Hepatocyte (in vitro differentiated cells): Measurements from ENCODE around the gene GORASP1. TPM values are rescaled to one million over a fixed set of nuclear protein-coding genes. Genes with fewer than 3 reads are reported as not detected.

ENCODE experiments used
- DNase-seq: peaks from one replicate; pipeline ENCODE4 v3.0.0-alpha.2; 2016; ENCODE audit warnings: low spot score
- H2AFZ ChIP-seq: fragments of 200-600 bp; sonication (generic); 2 replicates; pipeline ENCODE4 v1.6.0; 2016; ENCODE audit warnings: antibody characterized with exemption, mild to moderate bottlenecking
- H3K27ac ChIP-seq: fragments of 200-600 bp; sonication (generic); 2 replicates; pipeline ENCODE4 v1.5.1; 2016; ENCODE audit warnings: mild to moderate bottlenecking
- H3K27me3 ChIP-seq: fragments of 200-600 bp; sonication (generic); 2 replicates; pipeline ENCODE4 v1.6.1; 2016
- H3K36me3 ChIP-seq: fragments of 200-600 bp; sonication (generic); replicated peaks from 2 replicates; pipeline ENCODE4 v1.5.1; 2016; ENCODE audit warnings: low read depth; ENCODE audit not compliant: insufficient read depth
- H3K4me1 ChIP-seq: fragments of 200-600 bp; sonication (generic); 2 replicates; pipeline ENCODE4 v1.5.1; 2016; ENCODE audit warnings: mild to moderate bottlenecking, moderate library complexity; ENCODE audit not compliant: insufficient read depth
- H3K4me2 ChIP-seq: fragments of 200-600 bp; sonication (generic); 2 replicates; pipeline ENCODE4 v1.6.0; 2016
- H3K4me3 ChIP-seq: fragments of 200-600 bp; sonication (generic); 2 replicates; pipeline ENCODE4 v1.5.1; 2016; ENCODE audit warnings: mild to moderate bottlenecking
- H3K79me2 ChIP-seq: fragments of 200-600 bp; sonication (generic); 2 replicates; pipeline ENCODE4 v1.6.0; 2017; ENCODE audit warnings: mild to moderate bottlenecking
- H3K9me2 ChIP-seq: fragments of 200-600 bp; sonication (generic); replicated peaks from 2 replicates; pipeline ENCODE4 v1.6.0; 2017; ENCODE audit warnings: mild to moderate bottlenecking; ENCODE audit not compliant: insufficient read depth
- H3K9me3 ChIP-seq: fragments of 200-600 bp; sonication (generic); 2 replicates; pipeline ENCODE4 v1.5.1; 2016; ENCODE audit warnings: low read depth, mild to moderate bottlenecking
- H4K20me1 ChIP-seq: fragments of 200-600 bp; sonication (generic); 2 replicates; pipeline ENCODE4 v1.6.0; 2016; ENCODE audit warnings: mild to moderate bottlenecking; ENCODE audit not compliant: insufficient read depth, poor library complexity, severe bottlenecking
- CTCF ChIP-seq: fragments of 200-600 bp; sonication (generic); IDR thresholded peaks from 2 replicates; pipeline ENCODE4 v1.5.1; 2016; ENCODE audit warnings: antibody characterized with exemption, mild to moderate bottlenecking; ENCODE audit not compliant: poor library complexity
- EZH2 ChIP-seq: fragments of 200-600 bp; sonication (generic); IDR thresholded peaks from 2 replicates; pipeline ENCODE4 v1.6.1; 2016; ENCODE audit warnings: antibody characterized with exemption, mild to moderate bottlenecking, borderline replicate concordance
- EZH2phosphoT487 ChIP-seq: fragments of 200-600 bp; sonication (generic); IDR thresholded peaks from one replicate; pipeline ENCODE4 v1.6.1; 2018; ENCODE audit warnings: antibody characterized with exemption, mild to moderate bottlenecking, low read depth, moderate library complexity; ENCODE audit not compliant: unreplicated experiment, severe bottlenecking
- WGBS: methylation state at CpG from one replicate; pipeline ENCODE4 v1.1.6; 2016; ENCODE audit warnings: low lambda C conversion rate; ENCODE audit errors: missing lambda C conversion rate; 5-methylcytosine and 5-hydroxymethylcytosine counted together
- polyA plus RNA-seq: library from polyadenylated mRNA; unstranded; fragments of >200 nt; fragmentation: Nextera tagmentation; extraction: Ambion mirVana; gene quantifications from 2 replicates; pipeline ENCODE4 v1.2.1, GENCODE V29; 2016
- total RNA-seq: library from RNA; depleted of rRNA; stranded (reverse); fragments of >200 nt; gene quantifications from 2 replicates; pipeline ENCODE4 v1.2.3, GENCODE V29; 2014

GORASP1 gene
- total and polyA plus RNA-seq, 2 experiments from 2014 or later = 48.6 to 49.0 TPM

GRCh38 chr3:39106851-39107387 is 508 bp downstream of the GORASP1 start:
- Histone ChIP-seq H3K4me1 (peaks cover 11% of the 10 kb centered on the region), H2AFZ (peak overlapping the region; percentile 96), H3K9me2 (no peaks in the 10 kb centered on the region), H3K27me3 (no peaks in the 10 kb centered on the region), H3K4me3 (peak overlapping the region; percentile 98), H3K79me2 (peaks cover 47% of the 10 kb centered on the region), H3K4me2 (peak overlapping the region; percentile 91), H3K27ac (peak overlapping the region; percentile 98), H3K9me3 (no peaks in the 10 kb centered on the region), H3K36me3 (no peaks in the 10 kb centered on the region), H4K20me1 (peaks cover 43% of the 10 kb centered on the region)
- TF ChIP-seq EZH2phosphoT487 (no peak), CTCF (no peak), EZH2 (no peak)
- WGBS = under 1% methylated on average over 54 of the region's 55 CpGs
- peak; percentile 79 for DNase-seq

- H3K4me3 ChIP-seq = peak overlapping the region; percentile 98
- TF ChIP-seq CTCF (no peak), EZH2 (no peak), EZH2phosphoT487 (no peak)
- peaks cover 51% of the 10 kb centered on the region for H3K79me2 ChIP-seq
- no peaks in the 10 kb centered on the region for H3K36me3 ChIP-seq
- WGBS = 3% methylated on average over 16 of the region's 16 CpGs
- H4K20me1 ChIP-seq = peaks cover 46% of the 10 kb centered on the region
- H3K4me2 ChIP-seq = peak overlapping the region; percentile 91
- peak overlapping the region; percentile 98 for H3K27ac ChIP-seq
- no peaks in the 10 kb centered on the region for H3K27me3 ChIP-seq
- H3K9me3 ChIP-seq = no peaks in the 10 kb centered on the region
- DNase-seq = peak; percentile 32
- peaks cover 11% of the 10 kb centered on the region for H3K4me1 ChIP-seq
- peak overlapping the region; percentile 96 for H2AFZ ChIP-seq
- no peaks in the 10 kb centered on the region for H3K9me2 ChIP-seq
Measured at GRCh38 chr3:39106281-39106811, 1.1 kb downstream of the GORASP1 start.

GRCh38 chr3:39105687-39106063 is 1.8 kb downstream of the GORASP1 start:
- Histone ChIP-seq H3K9me2 (no peaks in the 10 kb centered on the region), H3K4me3 (no peak overlapping the region), H3K4me2 (peak overlapping the region; percentile 91), H3K27ac (no peak overlapping the region), H2AFZ (no peak overlapping the region), H4K20me1 (peaks cover 48% of the 10 kb centered on the region), H3K9me3 (no peaks in the 10 kb centered on the region), H3K27me3 (no peaks in the 10 kb centered on the region), H3K4me1 (peaks cover 11% of the 10 kb centered on the region), H3K36me3 (no peaks in the 10 kb centered on the region), H3K79me2 (peaks cover 57% of the 10 kb centered on the region)
- TF ChIP-seq EZH2 (no peak), CTCF (no peak), EZH2phosphoT487 (no peak)
- 95% methylated on average over 3 of the region's 3 CpGs for WGBS
- no peak for DNase-seq
